ENCODE results near the gene HECTD3.
"Not testable (repeated sequence)": the region's sequence is repeated elsewhere in the genome, so short reads cannot be mapped to it uniquely, and the experiment has no call there.

HECTD3 gene

DNA sequence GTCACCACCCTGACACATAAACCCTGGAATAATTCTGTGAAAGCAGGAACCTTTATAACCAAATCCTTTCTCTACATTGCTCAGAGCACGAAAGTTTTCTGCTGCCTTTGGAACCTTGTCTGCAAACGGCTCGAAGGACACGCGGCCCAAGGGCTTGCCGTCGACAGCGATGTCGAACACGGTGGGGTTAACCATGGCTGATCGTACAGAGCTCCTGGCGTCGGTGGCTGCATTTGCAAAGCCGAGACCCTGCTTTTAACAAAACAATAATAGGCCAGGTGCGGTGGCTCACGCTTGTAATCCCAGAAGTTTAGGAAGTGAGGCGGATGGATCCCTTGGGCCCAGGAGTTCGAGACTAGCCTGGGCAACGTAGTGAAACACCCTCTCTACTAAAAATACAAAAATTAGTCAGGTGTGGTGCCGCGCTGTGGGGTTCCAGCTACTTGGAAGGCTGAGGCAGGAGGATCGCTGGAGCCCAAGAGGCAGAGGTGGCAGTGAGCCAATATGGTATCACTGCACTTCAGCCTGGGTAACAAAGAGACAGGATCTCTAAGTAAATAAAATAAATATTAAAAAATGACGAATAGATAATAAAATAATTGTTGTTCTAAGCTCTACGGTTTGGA is 22.5 kb downstream of the HECTD3 start:
- DNase-seq (ENCODE audit: low read depth) = no peak

GRCh38 chr1:44985747-44986359 is 25.3 kb downstream of the HECTD3 start:
- DNase-seq (ENCODE audit: low read depth) = no peak

DNA sequence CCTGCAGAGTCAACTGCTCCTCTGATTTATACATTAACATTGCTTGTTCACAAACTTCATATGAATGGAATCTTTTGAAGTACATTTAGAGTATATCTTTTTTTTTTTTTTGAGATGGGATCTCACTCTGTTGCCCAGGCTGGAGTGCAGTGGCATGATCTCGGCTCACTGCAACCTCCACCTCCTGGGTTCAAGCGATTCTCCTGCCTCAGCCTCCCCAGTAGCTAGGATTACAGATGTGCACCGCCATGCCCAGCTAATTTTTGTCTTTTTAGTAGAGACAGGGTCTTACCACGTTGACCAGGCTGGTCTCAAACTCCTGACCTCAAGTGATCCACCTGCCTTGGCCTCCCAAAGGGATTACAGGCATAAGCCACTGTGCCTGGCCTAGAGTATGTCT is 33.8 kb downstream of the HECTD3 start:
- not testable (repeated sequence) for DNase-seq (ENCODE audit: low read depth)

- DNase-seq (ENCODE audit: low read depth) = no peak
Observed at GRCh38 chr1:44976252-44976651, 34.9 kb downstream of the HECTD3 start.

- DNase-seq (ENCODE audit: low read depth) = no peak
Observed at GRCh38 chr1:44973645-44974044, 37.5 kb downstream of the HECTD3 start.

GRCh38 chr1:44970317-44970716 is 40.8 kb downstream of the HECTD3 start:
- no peak for DNase-seq (ENCODE audit: low read depth)

DNA sequence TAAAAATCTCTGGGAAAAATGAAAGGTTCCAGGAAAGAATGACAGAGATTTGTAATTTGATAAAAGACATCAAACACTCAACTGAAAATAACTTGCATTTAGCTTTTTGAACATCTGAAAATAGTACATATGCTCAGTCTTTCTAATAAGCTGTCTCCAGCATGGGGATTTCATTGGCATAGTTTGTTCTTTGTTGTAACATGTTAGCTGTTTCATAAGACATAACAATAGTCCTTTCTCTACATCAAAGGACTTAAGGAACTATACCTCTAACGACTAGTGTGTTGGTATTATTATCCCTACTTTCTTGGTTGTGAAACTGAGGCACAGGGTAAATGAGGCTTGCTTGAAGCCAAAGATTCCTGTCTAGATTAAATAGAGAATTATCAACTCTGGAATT is 46.7 kb downstream of the HECTD3 start:
- DNase-seq (ENCODE audit: low read depth) = no peak

GRCh38 chr1:44962729-44963128 is 48.4 kb downstream of the HECTD3 start:
- no peak for DNase-seq (ENCODE audit: low read depth)

GRCh38 chr1:44962022-44962421 is 49.1 kb downstream of the HECTD3 start:
- DNase-seq (ENCODE audit: low read depth) = not testable (repeated sequence)

DNA sequence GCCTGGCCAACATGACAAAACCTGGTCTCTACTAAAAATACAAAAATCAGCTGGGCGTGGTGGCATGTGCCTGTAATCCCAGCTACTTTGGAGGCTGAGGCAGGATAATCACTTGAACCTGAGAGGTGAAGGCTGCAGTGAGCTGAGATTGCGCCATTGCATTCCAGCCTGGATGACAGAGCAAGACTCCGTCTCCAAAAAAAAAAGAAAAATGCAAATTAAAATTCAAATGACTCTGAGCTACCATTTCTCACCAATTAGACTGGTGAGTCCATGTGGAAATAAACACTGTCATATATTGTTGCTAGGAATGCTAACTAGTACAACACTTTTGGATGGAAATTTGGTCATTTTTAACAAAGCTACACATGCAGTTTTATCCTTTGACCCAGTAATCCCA is 53.6 kb downstream of the HECTD3 start:
- DNase-seq (ENCODE audit: low read depth) = not testable (repeated sequence)

DNA sequence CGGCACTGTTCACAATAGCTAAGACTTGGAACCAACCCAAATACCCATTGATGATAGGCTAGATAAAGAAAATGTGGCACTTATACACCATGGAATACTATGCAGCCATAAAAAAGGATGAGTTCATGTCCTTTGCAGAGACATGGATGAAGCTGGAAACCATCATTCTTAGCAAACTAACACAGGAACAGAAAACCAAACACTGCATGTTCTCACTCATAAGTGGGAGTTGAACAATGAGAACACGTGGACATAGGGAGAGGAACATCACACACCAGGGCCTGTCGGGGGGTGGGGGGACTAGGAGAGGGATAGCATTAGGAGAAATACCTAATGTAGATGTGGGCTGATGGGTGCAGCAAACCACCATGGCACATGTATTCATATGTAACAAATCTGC is 55.0 kb downstream of the HECTD3 start:
- not testable (repeated sequence) for DNase-seq (ENCODE audit: low read depth)
